Ascending aorta (tissue), 2 donors: ENCODE results near the gene FAM120C. TPM values are rescaled to one million over a fixed set of nuclear protein-coding genes. Genes with fewer than 3 reads are reported as not detected.
A peak's percentile ranks its signal among the peaks of the same experiment; 100 is the strongest.

Experiments used
- DNase-seq, 2 donors: peaks; one replicate each; pipeline ENCODE4 v3.0.0-alpha.2; 2019; ENCODE audit warnings: low spot score in 2 of 2
- H3K27ac ChIP-seq, 2 donors: fragments of 200-600 bp; sonication (generic); one replicate each; pipeline ENCODE4 v1.5.1; 2016 to 2017; ENCODE audit warnings: mild to moderate bottlenecking in 1 of 2
- H3K27me3 ChIP-seq: fragments of 200-600 bp; sonication (generic); one replicate; pipeline ENCODE4 v1.5.1; 2017
- H3K36me3 ChIP-seq, 2 donors: fragments of 200-600 bp; sonication (generic); one replicate each; pipeline ENCODE4 v1.5.1; 2016
- H3K4me1 ChIP-seq, 2 donors: fragments of 200-600 bp; sonication (generic); one replicate each; pipeline ENCODE4 v1.5.1; 2016 to 2017; ENCODE audit warnings: mild to moderate bottlenecking in 1 of 2
- H3K4me3 ChIP-seq, 2 donors: fragments of 200-600 bp; sonication (generic); one replicate each; pipeline ENCODE4 v1.5.1; 2016 to 2017; ENCODE audit warnings: mild to moderate bottlenecking in 1 of 2
- H3K9me3 ChIP-seq, 2 donors: fragments of 200-600 bp; sonication (generic); one replicate each; pipeline ENCODE4 v1.5.1; 2016
- CTCF ChIP-seq, 3 experiments: fragments of 200-600 bp in 2 of 3; fragments of 450-650 bp in 1 of 3; sonication (generic) in 2 of 3; IDR thresholded peaks; one replicate each; pipeline ENCODE4 v1.5.1; 2016 to 2019; ENCODE audit warnings: antibody characterized with exemption in 3 of 3, mild to moderate bottlenecking in 1 of 3, moderate library complexity in 1 of 3
- intact Hi-C: fragments of 100-400 bp; cut with DNase I; formaldehyde crosslinking; loops from one replicate; pipeline ENCODE4 v1.15.1; 2023
- total RNA-seq: library from RNA; depleted of rRNA; stranded (reverse); fragments of >200 nt; gene quantifications from one replicate; pipeline ENCODE4 v1.1.0, GENCODE V29; 2016

FAM120C gene
- total RNA-seq, 1 donor from 2014 or later = 1.6 TPM

GRCh38 chrX:54157561-54157960 is 25.5 kb downstream of the FAM120C start:
- Histone ChIP-seq H3K36me3 (peaks cover 0 to 6% of the 10 kb centered on the region in 2 donors), H3K4me1 (no peaks in the 10 kb centered on the region), H3K27me3 (no peaks in the 10 kb centered on the region), H3K4me3 (no peak overlapping the region), H3K27ac (no peak overlapping the region), H3K9me3 (no peaks in the 10 kb centered on the region)
- no peak for DNase-seq
- intact Hi-C loops = no loop called here
- no peak for TF ChIP-seq CTCF (IDR thresholded peaks at IDR 0.05)

- H3K27me3 ChIP-seq = no peaks in the 10 kb centered on the region
- H3K9me3 ChIP-seq = no peaks in the 10 kb centered on the region
- no peak for DNase-seq
- no peak overlapping the region for H3K27ac ChIP-seq
- H3K36me3 ChIP-seq = peaks cover 13 to 31% of the 10 kb centered on the region in 2 donors
- TF ChIP-seq CTCF (IDR thresholded peaks at IDR 0.05) = no peak
- H3K4me1 ChIP-seq = no peaks in the 10 kb centered on the region
- intact Hi-C loops = no loop called here
- H3K4me3 ChIP-seq = no peak overlapping the region
These were observed 48.8 kb downstream of the FAM120C start for GRCh38 chrX:54134269-54134668.

GRCh38 chrX:54116391-54116790 is 66.7 kb downstream of the FAM120C start:
- no peak for TF ChIP-seq CTCF (IDR thresholded peaks at IDR 0.05)
- Histone ChIP-seq H3K27ac (no peak overlapping the region), H3K4me1 (no peaks in the 10 kb centered on the region), H3K4me3 (no peak overlapping the region), H3K36me3 (no peaks in the 10 kb centered on the region), H3K9me3 (no peaks in the 10 kb centered on the region), H3K27me3 (no peaks in the 10 kb centered on the region)
- intact Hi-C loops = no loop called here
- DNase-seq = no peak

GRCh38 chrX:54093571-54093970 is 89.5 kb downstream of the FAM120C start:
- peak overlapping the region; percentile 12 to 28 for H3K27ac ChIP-seq
- H3K9me3 ChIP-seq = no peaks in the 10 kb centered on the region
- no peaks in the 10 kb centered on the region for H3K36me3 ChIP-seq
- intact Hi-C loops = no loop called here
- no peak for DNase-seq
- no peaks in the 10 kb centered on the region for H3K27me3 ChIP-seq
- TF ChIP-seq CTCF (IDR thresholded peaks at IDR 0.05) = no peak
- H3K4me1 ChIP-seq = no peaks in the 10 kb centered on the region
- H3K4me3 ChIP-seq = no peak overlapping the region

- H3K36me3 ChIP-seq = peaks cover 0 to under 1% of the 10 kb centered on the region in 2 donors
- DNase-seq = no peak
- intact Hi-C loops = no loop called here
- H3K9me3 ChIP-seq = no peaks in the 10 kb centered on the region
- H3K27me3 ChIP-seq = no peaks in the 10 kb centered on the region
- H3K4me3 ChIP-seq = no peak overlapping the region
- no peak for TF ChIP-seq CTCF (IDR thresholded peaks at IDR 0.05)
- H3K27ac ChIP-seq = peak overlapping the region; percentile 34 to 42
- H3K4me1 ChIP-seq = no peaks in the 10 kb centered on the region
These were observed 89.9 kb downstream of the FAM120C start for GRCh38 chrX:54093159-54093558.

GRCh38 chrX:54090880-54091279 is 92.2 kb downstream of the FAM120C start:
- H3K27ac ChIP-seq = no peak overlapping the region
- H3K9me3 ChIP-seq = no peaks in the 10 kb centered on the region
- H3K4me1 ChIP-seq = no peaks in the 10 kb centered on the region
- no peaks in the 10 kb centered on the region for H3K27me3 ChIP-seq
- no peak for TF ChIP-seq CTCF (IDR thresholded peaks at IDR 0.05)
- intact Hi-C loops = no loop called here
- no peak for DNase-seq
- H3K4me3 ChIP-seq = no peak overlapping the region
- peaks cover 0 to 2% of the 10 kb centered on the region in 2 donors for H3K36me3 ChIP-seq
